GM23248 (cell line): ENCODE results near the gene RRAGB.

ENCODE experiments used
- EZH2 ChIP-seq: fragments of 200-600 bp; sonication (generic); IDR thresholded peaks from 2 replicates; pipeline ENCODE4 v1.6.1; 2018; ENCODE audit warnings: antibody characterized with exemption, mild to moderate bottlenecking; ENCODE audit not compliant: insufficient read depth, poor library complexity, severe bottlenecking
- EZH2phosphoT487 ChIP-seq: fragments of 200-600 bp; sonication (generic); IDR thresholded peaks from 2 replicates; pipeline ENCODE4 v1.6.1; 2018; ENCODE audit warnings: antibody characterized with exemption, moderate library complexity, mild to moderate bottlenecking, low read depth; ENCODE audit not compliant: insufficient read depth

GRCh38 chrX:55796496-55796895 is 78.9 kb downstream of the RRAGB start:
- TF ChIP-seq EZH2phosphoT487 (no peak), EZH2 (no peak)
